ENCODE results near the gene UPF3A. TPM values are rescaled to one million over a fixed set of nuclear protein-coding genes. Genes with fewer than 3 reads are reported as not detected.

Gene UPF3A
- total RNA-seq, 1 experiment from 2014 or later = 88.3 TPM

DNA sequence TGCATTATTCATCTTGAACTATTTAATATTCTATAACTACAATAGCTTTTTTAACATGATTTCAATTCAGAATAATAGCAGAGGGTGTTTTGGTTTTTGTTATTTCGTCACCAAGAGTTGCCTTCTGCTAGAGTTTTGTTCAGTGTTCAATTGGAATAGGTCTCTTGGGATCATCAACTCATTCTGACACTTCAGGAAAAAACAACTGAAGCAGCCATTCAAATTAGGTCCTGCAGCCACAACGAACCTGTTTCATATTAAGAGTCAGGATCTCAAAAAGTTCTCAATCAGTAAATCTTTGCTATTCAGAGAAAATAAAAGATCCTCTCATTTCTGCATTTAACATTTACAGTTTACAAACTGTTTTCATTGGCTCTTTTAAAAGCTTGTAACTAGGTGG is 30.5 kb downstream of the UPF3A start:
- no peak overlapping the region for H3K4me3 ChIP-seq (ENCODE audit: low read depth, low read length)
- no peaks in the 10 kb centered on the region for H3K9me3 ChIP-seq
- H3K36me3 ChIP-seq (ENCODE audit: control insufficient read depth, insufficient read depth, low read length) = no peaks in the 10 kb centered on the region
- Mint-ChIP-seq H3K4me3 (ENCODE audit: unreplicated experiment) (no peak overlapping the region), H3K9me3 (ENCODE audit: unreplicated experiment) (no peaks in the 10 kb centered on the region), H3K27ac (ENCODE audit: unreplicated experiment) (no peak overlapping the region), H3K27me3 (ENCODE audit: insufficient read depth, unreplicated experiment) (no peaks in the 10 kb centered on the region), H3K36me3 (ENCODE audit: insufficient read depth, unreplicated experiment) (peaks cover 11% of the 10 kb centered on the region), H3K4me1 (ENCODE audit: low read depth, unreplicated experiment) (peaks cover 18% of the 10 kb centered on the region)
- POLR2A ChIA-PET = no interaction called here
- no peaks in the 10 kb centered on the region for H3K27me3 ChIP-seq (replicated peaks; ENCODE audit: control insufficient read depth, insufficient read depth, low read length)
- TF ChIP-seq, protein P1, sequence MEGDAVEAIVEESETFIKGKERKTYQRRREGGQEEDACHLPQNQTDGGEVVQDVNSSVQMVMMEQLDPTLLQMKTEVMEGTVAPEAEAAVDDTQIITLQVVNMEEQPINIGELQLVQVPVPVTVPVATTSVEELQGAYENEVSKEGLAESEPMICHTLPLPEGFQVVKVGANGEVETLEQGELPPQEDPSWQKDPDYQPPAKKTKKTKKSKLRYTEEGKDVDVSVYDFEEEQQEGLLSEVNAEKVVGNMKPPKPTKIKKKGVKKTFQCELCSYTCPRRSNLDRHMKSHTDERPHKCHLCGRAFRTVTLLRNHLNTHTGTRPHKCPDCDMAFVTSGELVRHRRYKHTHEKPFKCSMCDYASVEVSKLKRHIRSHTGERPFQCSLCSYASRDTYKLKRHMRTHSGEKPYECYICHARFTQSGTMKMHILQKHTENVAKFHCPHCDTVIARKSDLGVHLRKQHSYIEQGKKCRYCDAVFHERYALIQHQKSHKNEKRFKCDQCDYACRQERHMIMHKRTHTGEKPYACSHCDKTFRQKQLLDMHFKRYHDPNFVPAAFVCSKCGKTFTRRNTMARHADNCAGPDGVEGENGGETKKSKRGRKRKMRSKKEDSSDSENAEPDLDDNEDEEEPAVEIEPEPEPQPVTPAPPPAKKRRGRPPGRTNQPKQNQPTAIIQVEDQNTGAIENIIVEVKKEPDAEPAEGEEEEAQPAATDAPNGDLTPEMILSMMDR (IDR thresholded peaks at IDR 0.05; ENCODE audit: insufficient read depth in 1 of 2, low read depth in 1 of 2, low read length in 1 of 2, severe bottlenecking in 1 of 2, unreplicated experiment in 1 of 2) = no peak
- intact Hi-C loops (cut with micrococcal nuclease; ENCODE audit: unreplicated experiment) = no loop called here
- peaks cover 4% of the 10 kb centered on the region; the same call in 1 of the 2 replicates for H3K4me1 ChIP-seq
- no TSS peak for BruUV-seq (replicated peaks)
- CTCF ChIA-PET = no interaction called here
- no peak for DNase-seq

DNA sequence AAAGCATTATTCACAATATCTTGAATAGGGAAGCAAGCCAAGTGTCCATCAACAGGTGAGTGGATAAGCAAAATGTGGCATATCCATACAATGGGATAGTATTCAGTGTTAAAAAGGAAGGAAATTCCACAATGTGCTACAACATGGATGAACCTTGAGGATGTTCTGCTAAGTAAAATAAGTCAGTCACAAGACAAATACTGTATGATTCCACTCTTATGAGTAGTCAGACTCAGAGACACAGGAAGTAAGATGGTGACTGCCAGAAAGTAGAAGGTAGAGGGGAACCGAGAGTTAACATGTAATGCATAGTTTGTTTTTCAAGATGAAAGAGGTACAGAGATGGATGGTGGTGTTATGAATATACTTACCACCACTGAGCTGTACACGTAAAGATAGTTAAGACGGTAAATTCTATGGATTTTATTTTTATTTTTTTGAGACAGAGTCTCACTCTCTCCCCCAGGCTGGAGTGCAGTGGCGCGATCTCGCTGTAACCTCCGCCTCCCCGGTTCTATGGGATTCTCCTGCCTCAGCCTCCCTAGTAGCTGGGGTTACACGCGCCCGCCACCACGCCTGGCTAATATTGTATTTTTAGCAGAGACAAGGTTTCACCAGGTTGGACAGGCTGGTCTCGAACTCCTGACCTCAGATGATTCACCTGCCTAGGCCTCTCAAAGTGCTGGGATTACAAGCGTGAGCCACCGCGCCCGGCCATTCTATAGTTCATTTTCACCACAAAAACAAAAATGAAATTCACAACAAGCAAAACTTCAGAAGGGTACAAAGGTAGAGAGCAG is 31.9 kb downstream of the UPF3A start:
- intact Hi-C loops (cut with micrococcal nuclease; ENCODE audit: unreplicated experiment) = no loop called here
- CTCF ChIA-PET = no interaction called here
- no TSS peak for BruUV-seq (replicated peaks)
- Histone ChIP-seq H3K4me1 (peaks cover 4% of the 10 kb centered on the region; the same call in 1 of the 2 replicates), H3K9me3 (no peaks in the 10 kb centered on the region), H3K27me3 (replicated peaks; ENCODE audit: control insufficient read depth, insufficient read depth, low read length) (no peaks in the 10 kb centered on the region), H3K36me3 (ENCODE audit: control insufficient read depth, insufficient read depth, low read length) (no peaks in the 10 kb centered on the region), H3K4me3 (ENCODE audit: low read depth, low read length) (peak overlapping the region; percentile 68)
- POLR2A ChIA-PET = no interaction called here
- Mint-ChIP-seq H3K9me3 (ENCODE audit: unreplicated experiment) (no peaks in the 10 kb centered on the region), H3K4me1 (ENCODE audit: low read depth, unreplicated experiment) (peaks cover 18% of the 10 kb centered on the region), H3K27ac (ENCODE audit: unreplicated experiment) (peak overlapping the region; percentile 87), H3K36me3 (ENCODE audit: insufficient read depth, unreplicated experiment) (peaks cover 9% of the 10 kb centered on the region), H3K4me3 (ENCODE audit: unreplicated experiment) (peak overlapping the region; percentile 88), H3K27me3 (ENCODE audit: insufficient read depth, unreplicated experiment) (no peaks in the 10 kb centered on the region)
- DNase-seq = no peak
- TF ChIP-seq, protein P1 (IDR thresholded peaks at IDR 0.05; ENCODE audit: insufficient read depth in 1 of 2, low read depth in 1 of 2, low read length in 1 of 2, severe bottlenecking in 1 of 2, unreplicated experiment in 1 of 2) = no peak

DNA sequence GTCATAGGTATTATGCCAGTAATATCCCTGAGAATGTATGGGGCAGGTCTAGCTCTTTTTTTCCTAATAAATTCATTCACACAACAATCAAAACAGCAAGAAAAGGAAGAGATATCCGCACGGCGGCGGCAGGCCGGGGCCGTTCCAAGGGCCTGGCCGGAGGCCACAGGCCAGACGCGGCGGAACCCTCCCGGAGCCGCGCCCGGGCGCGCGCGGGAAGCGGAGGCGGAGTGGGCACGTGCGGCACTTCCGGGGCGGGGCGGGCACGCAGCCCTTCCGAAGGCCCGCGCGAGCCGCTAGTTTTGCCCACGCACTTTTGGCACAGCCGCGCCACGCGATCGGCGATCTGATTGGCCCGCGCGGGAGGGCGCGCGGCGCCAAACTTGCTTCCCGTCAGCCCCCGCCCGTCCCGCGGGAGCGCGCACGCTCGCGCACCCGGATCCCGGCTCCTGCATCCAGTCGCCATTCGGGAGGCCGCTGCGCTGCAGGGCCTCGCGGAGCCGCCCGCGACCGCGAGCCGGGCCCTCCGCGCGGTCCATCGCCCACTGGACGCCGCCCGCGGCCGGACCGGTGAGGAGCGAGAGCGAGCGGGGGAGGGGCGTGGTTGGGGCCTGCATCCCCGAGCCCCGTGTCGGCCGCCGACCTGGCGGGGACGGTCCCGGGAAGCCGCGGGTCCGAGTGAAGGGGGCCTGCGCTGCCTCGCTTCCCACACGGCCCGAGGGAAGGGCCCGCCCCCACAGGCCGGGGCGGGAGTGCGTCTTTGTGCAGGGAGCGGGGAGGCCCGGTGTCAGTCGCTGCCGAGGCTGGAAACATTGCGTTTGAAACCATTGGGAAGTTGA is 32.9 kb downstream of the UPF3A start, which contains the start of gene CHAMP1:
Gene CHAMP1 (plus strand): TSS at position 430 of the 839 bp plus-strand sequence. CDS start 9,340 bp downstream, outside the sequence.
- peaks cover 12% of the 10 kb centered on the region for H3K36me3 Mint-ChIP-seq (ENCODE audit: insufficient read depth, unreplicated experiment)
- peak; percentile 96 to 98 for DNase-seq
- H3K4me3 Mint-ChIP-seq (ENCODE audit: unreplicated experiment) = peak within 1 kb of the TSS; percentile 88
- ChIA-PET POLR2A (no interaction called here), CTCF (interaction anchor here (0.6 kb wide), 1 partner anchor 72 kb away, joined by 3 read pairs; no protein-coding TSS in a partner anchor)
- TF ChIP-seq, protein P1 (IDR thresholded peaks at IDR 0.05; ENCODE audit: insufficient read depth in 1 of 2, low read depth in 1 of 2, low read length in 1 of 2, severe bottlenecking in 1 of 2, unreplicated experiment in 1 of 2) = no peak
- H3K27me3 Mint-ChIP-seq (ENCODE audit: insufficient read depth, unreplicated experiment) = no peaks in the 10 kb centered on the region
- Histone ChIP-seq H3K4me1 (peaks cover 4% of the 10 kb centered on the region; the same call in 1 of the 2 replicates), H3K9me3 (no peaks in the 10 kb centered on the region), H3K27me3 (replicated peaks; ENCODE audit: control insufficient read depth, insufficient read depth, low read length) (no peaks in the 10 kb centered on the region), H3K36me3 (ENCODE audit: control insufficient read depth, insufficient read depth, low read length) (no peaks in the 10 kb centered on the region), H3K4me3 (ENCODE audit: low read depth, low read length) (peak within 1 kb of the TSS; percentile 68)
- H3K4me1 Mint-ChIP-seq (ENCODE audit: low read depth, unreplicated experiment) = peaks cover 22% of the 10 kb centered on the region
- no peaks in the 10 kb centered on the region for H3K9me3 Mint-ChIP-seq (ENCODE audit: unreplicated experiment)
- intact Hi-C loops (cut with micrococcal nuclease; ENCODE audit: unreplicated experiment) = loop anchor here (2.0 kb wide), 1 partner anchor 33 kb away; the partner anchor contains the start of gene UPF3A
- H3K27ac Mint-ChIP-seq (ENCODE audit: unreplicated experiment) = peak within 1 kb of the TSS; percentile 87
- BruUV-seq (replicated peaks) = no TSS peak
